Activated naive CD4-positive, alpha-beta T cell treated with Interleukin-2 at 50 U/mL for 16 hours (primary cell): Measurements from ENCODE around the gene UNC5C.

Source experiments
- DNase-seq: peaks from one replicate; pipeline ENCODE4 v3.0.0-alpha.2; 2020

UNC5C gene

DNA sequence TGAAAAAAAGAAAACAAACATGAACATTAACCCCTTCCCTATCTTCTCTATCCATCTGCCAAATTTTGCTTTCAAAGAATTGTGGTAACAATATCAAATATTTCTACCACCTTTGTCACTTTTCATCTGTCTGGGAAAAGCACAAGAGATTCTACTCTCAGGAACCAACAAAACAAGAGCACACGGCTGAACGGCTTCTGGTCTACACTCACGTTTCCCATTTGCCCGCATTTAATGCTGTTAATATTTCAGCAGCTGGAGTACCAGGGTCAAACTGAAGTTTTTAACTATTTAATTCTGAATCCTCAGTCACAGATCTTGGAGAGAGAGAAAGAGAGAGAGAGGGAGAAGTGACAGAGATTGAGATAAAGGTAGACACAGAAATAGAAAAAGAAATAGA is 91.4 kb downstream of the UNC5C start:
- no peak for DNase-seq

- DNase-seq, result no peak
Observed at GRCh38 chr4:95450294-95450693, 98.5 kb downstream of the UNC5C start.

DNA sequence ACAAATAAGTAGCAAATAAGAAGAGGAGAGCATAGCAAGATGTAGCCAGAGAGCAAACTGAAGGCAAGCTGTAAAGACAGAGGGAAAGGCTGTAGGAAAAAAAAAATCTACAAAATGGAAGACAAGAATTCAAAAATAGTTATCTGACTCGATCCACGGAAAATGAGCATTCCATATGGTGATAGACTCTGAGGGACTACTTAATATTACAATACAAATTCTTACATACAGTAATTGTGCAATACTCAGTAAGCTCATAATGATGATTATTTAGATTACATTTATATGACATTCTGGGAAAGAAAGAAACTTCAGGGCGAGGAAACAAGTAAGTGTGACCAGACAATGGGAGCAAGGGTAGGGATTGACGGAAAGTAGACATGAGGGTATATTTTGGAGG is 102.6 kb downstream of the UNC5C start:
- no peak for DNase-seq

DNA sequence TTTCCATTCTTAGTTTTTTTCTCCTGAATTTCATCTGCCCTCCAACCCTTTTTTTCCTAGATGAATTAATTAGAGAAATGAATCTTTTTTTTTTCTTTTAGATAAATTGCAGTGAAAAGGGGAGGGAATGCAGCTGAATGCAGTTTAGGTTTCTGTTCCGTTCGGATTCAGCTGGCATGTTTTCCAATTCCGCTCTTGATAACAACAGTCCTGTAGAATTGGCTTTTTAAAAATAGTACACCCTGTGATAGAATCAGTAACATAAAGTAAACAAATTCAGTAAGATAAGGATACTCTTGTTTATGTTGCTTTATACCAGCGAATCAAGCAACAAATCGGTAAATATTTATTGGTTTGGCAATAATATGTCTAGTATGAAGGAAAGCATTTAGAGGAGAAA is 103.5 kb downstream of the UNC5C start:
- DNase-seq, result no peak

DNA sequence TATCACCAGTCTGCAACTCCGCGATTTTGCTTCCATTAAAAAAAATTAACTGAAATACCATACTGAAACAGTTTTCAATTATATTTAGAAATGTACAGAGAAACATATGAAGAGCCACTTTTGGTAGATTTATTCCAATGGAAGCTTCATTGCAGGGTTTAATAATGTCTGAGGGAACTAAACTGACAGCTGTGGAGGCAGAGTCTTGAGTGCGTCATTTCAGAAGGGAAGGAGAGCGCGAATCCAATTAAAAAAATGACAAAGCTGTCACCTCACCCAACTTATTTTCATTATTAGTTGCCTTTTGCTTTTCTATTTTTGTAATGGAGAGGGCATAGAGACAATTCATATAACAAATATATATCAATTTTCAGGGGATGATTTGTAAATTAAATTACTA is 104.0 kb downstream of the UNC5C start:
- no peak for DNase-seq

DNA sequence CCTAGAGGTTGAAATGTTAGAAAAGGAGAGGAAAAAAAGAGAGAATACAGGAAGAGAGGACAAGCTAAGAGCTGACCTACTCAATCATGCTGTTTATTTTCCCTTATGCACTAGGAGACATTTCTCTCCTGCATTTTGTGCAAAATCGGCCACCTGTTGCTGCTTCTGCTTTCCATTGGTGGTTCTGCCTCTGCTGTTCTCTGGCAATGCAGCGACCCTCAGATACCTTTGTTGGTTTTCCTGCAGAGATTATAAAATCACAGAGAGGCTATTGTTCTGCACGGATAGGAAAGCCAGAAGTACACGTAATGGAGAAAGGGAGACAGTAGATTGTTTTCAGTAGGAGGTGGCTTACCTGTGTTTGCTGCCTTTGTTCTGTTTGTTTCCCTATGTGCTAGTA is 108.9 kb downstream of the UNC5C start:
- DNase-seq, result no peak

DNA sequence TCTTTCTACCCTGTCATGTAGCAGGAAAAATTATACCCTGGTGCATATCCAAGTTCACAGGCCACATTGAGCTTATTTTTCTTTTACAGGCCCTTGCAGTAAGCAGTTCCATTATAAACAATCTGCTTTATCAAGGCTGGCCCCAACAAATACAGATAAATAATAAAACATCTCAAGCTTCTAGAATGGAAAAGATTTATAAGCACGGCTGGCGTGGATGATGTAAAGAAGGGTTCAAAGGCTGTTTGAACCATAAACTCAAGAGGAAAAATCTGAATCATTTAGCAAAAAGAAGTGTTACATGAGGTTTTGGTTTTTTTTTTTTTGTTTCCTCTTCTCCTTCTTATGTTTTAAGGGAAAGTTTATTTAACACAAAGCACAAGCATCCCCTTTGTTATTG is 109.7 kb downstream of the UNC5C start:
- no peak for DNase-seq

GRCh38 chr4:95432466-95432865 is 116.3 kb downstream of the UNC5C start:
- no peak for DNase-seq

GRCh38 chr4:95431678-95432077 is 117.1 kb downstream of the UNC5C start:
- no peak for DNase-seq

- DNase-seq, result no peak
Observed at GRCh38 chr4:95429416-95429815, 119.4 kb downstream of the UNC5C start.

DNA sequence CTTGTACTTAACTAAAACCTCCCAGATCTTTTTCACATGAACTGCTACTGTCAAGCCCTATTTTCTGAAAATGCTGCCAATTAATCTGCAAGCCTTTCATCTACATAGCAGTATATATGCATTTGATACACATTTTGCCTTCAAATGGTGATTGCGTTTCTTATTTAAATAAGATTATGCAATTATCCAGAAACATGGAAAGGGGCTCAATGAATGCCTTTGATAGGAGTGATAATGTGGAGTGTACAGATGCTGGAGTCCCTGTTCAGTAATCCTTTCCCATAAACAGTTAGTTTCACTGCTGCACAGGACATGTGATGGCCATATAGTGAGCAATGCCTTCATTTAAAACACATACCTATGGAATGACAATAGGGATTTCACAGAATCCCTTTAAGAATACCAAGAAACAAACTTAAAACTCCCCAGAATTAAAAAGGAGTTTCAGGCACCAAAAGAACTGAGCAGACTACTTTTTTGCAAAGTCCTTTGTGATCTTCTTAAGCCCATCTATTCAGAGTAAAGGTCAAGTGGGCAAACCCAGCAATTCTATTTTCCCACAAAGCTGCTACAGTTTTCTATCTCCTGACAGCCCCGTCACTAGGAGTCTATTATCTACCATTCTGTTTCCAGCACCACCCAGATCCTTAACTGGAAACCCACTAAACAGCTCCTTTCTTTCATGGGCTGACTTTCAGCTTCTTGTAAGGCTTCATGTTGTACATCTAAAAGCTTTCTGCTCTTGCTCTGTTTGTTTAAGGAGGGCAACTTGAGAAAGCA is 120.3 kb downstream of the UNC5C start:
- no peak for DNase-seq

GRCh38 chr4:95426455-95426854 is 122.3 kb downstream of the UNC5C start:
- DNase-seq, result no peak

GRCh38 chr4:95422436-95422835 is 126.3 kb downstream of the UNC5C start:
- no peak for DNase-seq

GRCh38 chr4:95421869-95422268 is 126.9 kb downstream of the UNC5C start:
- no peak for DNase-seq

DNA sequence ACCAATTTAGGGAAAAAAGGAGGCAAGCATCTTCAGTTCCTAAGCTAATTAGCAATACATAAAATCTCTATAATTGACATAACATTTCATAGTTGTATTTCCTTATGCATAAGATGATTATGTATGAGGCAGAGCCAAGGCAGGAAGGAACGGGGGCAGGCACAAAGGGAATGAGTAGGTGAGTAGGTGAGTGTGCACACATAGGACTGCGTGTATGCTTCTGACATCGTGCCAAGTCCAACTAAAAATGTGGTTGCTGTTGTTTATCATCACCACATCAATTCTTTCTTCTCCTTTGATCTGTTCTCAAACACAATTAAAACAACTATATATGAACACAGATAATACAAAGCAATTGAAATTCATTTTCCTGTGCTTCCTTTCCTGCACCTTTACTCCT is 131.2 kb downstream of the UNC5C start:
- no peak for DNase-seq

DNA sequence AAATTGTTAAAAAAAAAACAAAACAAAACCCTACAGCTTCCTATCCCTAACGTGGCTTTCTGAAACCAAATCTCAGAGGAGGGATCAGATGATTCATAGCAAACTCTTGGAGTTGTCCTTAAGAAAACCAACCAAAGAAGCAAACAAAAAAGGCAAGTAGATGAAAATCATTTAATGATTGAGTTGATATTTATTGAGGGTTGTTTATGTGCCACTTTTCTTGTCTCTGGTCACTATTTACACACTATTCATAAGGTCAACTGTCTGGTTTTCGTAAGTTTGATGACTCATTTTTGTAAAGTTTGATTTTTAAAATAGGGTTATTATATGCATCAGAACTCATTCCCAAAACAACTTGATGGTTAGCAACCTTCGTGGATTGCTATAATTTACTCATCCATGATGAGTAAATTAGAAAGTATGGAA is 133.4 kb downstream of the UNC5C start:
- DNase-seq, result no peak

- no peak for DNase-seq
Observed at GRCh38 chr4:95411371-95412088, 137.2 kb downstream of the UNC5C start.

GRCh38 chr4:95410387-95410977 is 138.3 kb downstream of the UNC5C start:
- DNase-seq, result no peak

- DNase-seq, result no peak
Observed at GRCh38 chr4:95409750-95410149, 139.0 kb downstream of the UNC5C start.

GRCh38 chr4:95409127-95409526 is 139.6 kb downstream of the UNC5C start:
- no peak for DNase-seq

DNA sequence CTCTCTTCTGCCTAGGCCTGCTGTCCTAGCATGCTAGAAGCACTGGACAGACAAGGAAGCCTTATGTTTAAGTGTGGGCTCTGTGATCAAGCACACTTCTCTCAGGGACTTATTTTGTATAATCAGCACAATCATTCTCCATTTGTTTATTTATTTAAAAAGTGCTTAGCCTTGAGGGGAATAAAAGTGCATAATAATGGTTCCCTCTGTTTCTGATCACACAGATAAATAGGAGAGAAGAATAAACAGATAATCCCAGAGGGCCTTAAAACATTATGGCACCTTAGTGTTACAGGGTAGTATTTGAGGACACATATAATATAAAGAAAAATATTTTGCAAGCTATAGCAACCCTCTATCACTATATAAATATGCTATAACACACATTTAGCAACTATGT is 146.5 kb downstream of the UNC5C start:
- no peak for DNase-seq

DNA sequence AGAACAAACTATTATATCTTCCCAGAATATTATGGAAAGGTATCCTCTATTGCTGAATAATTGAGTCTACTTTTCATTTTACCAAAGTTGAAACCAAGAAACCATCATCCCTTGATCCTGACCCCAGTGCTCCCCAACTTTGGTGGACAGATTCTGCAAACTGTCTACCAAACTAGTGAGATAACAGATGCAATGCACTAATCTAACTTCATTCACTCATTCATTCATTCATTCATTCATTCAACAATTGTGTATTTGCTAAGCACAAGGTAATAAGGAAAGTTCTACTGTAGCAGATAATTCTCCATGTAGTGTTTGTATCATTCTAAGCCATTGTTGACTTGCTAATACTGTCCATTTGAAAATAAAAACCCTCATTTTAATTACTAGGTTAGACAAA is 150.6 kb downstream of the UNC5C start:
- no peak for DNase-seq

GRCh38 chr4:95394752-95395306 is 153.9 kb downstream of the UNC5C start:
- DNase-seq, result no peak

GRCh38 chr4:95393821-95394220 is 155.0 kb downstream of the UNC5C start:
- no peak for DNase-seq
